Liver (tissue), 9 donors: ENCODE data around the gene MAN2A1. TPM values are rescaled to one million over a fixed set of nuclear protein-coding genes. Genes with fewer than 3 reads are reported as not detected.

Experiments used
- DNase-seq: peaks from one replicate; pipeline ENCODE4 v3.0.0-alpha.2; 2017; ENCODE audit warnings: low spot score
- H3K27ac ChIP-seq, 2 donors: one replicate each; pipeline ENCODE4 v1.7.0; 2013; ENCODE audit warnings: inconsistent platforms in 2 of 2, low read length in 2 of 2, control low read depth in 1 of 2, low read depth in 1 of 2, mild to moderate bottlenecking in 1 of 2
- H3K27me3 ChIP-seq, 4 donors: one replicate each; pipeline versions ENCODE4 v1.6.1 to v1.7.0; 2013; ENCODE audit warnings: low read length in 3 of 4, inconsistent platforms in 1 of 4, mild to moderate bottlenecking in 1 of 4, moderate library complexity in 1 of 4; ENCODE audit not compliant: control insufficient read depth in 4 of 4, insufficient read depth in 4 of 4
- H3K36me3 ChIP-seq, 4 donors: one replicate each; pipeline versions ENCODE4 v1.6.1 to v1.7.0; 2013; ENCODE audit warnings: low read length in 3 of 4, mild to moderate bottlenecking in 3 of 4, low read depth in 1 of 4, moderate library complexity in 1 of 4; ENCODE audit not compliant: control insufficient read depth in 4 of 4, insufficient read depth in 3 of 4
- H3K4me1 ChIP-seq, 4 donors: one replicate each; pipeline versions ENCODE4 v1.6.1 to v1.7.0; 2013; ENCODE audit warnings: low read length in 3 of 4, mild to moderate bottlenecking in 3 of 4, moderate library complexity in 1 of 4; ENCODE audit not compliant: control insufficient read depth in 4 of 4, insufficient read depth in 4 of 4
- H3K4me3 ChIP-seq, 3 donors: one replicate each; pipeline versions ENCODE4 v1.6.1 to v1.7.0; 2013; ENCODE audit warnings: low read length in 3 of 3, control low read depth in 1 of 3, low read depth in 1 of 3, mild to moderate bottlenecking in 1 of 3
- H3K9ac ChIP-seq, 2 donors: one replicate each; pipeline ENCODE4 v1.7.0; 2013; ENCODE audit warnings: low read length in 2 of 2, mild to moderate bottlenecking in 2 of 2, moderate library complexity in 2 of 2, control low read depth in 1 of 2, low read depth in 1 of 2
- H3K9me3 ChIP-seq, 4 donors: one replicate each; pipeline versions ENCODE4 v1.6.1 to v1.7.0; 2013; ENCODE audit warnings: low read length in 3 of 4; ENCODE audit not compliant: control insufficient read depth in 4 of 4
- EGR1 ChIP-seq, 2 donors: IDR thresholded peaks; 2 replicates each; pipeline ENCODE4 v1.6.1; 2016 to 2018; ENCODE audit warnings: antibody characterized with exemption in 2 of 2, low read depth in 2 of 2
- FOXA1 ChIP-seq: IDR thresholded peaks from 2 replicates; pipeline ENCODE4 v1.6.1; 2016; ENCODE audit warnings: antibody characterized with exemption
- FOXA2 ChIP-seq: IDR thresholded peaks from 2 replicates; pipeline ENCODE4 v1.6.1; 2016; ENCODE audit warnings: antibody characterized with exemption
- GABPA ChIP-seq, 2 donors: IDR thresholded peaks in 1 of 2; conservative IDR thresholded peaks in 1 of 2; 2 replicates each; pipeline ENCODE4 v1.6.1; 2016; ENCODE audit warnings: antibody characterized with exemption in 2 of 2, mild to moderate bottlenecking in 1 of 2, moderate library complexity in 1 of 2
- HNF4A ChIP-seq, 2 donors: conservative IDR thresholded peaks; 2 replicates each; pipeline ENCODE4 v1.6.1; 2016; ENCODE audit warnings: antibody characterized with exemption in 2 of 2, mild to moderate bottlenecking in 2 of 2
- HNF4G ChIP-seq: IDR thresholded peaks from 2 replicates; pipeline ENCODE4 v1.6.1; 2016; ENCODE audit warnings: antibody characterized with exemption
- JUND ChIP-seq, 2 donors: IDR thresholded peaks; 2 replicates each; pipeline ENCODE4 v1.6.1; 2016; ENCODE audit warnings: antibody characterized with exemption in 2 of 2
- NR2F2 ChIP-seq: IDR thresholded peaks from 2 replicates; pipeline ENCODE4 v1.6.1; 2016; ENCODE audit warnings: antibody characterized with exemption
- RAD21 ChIP-seq, 2 donors: IDR thresholded peaks; 2 replicates each; pipeline ENCODE4 v1.6.1; 2016; ENCODE audit warnings: antibody characterized with exemption in 2 of 2, mild to moderate bottlenecking in 2 of 2
- RXRA ChIP-seq, 2 donors: IDR thresholded peaks; 2 replicates each; pipeline ENCODE4 v1.6.1; 2017 to 2018; ENCODE audit warnings: antibody characterized with exemption in 2 of 2, mild to moderate bottlenecking in 1 of 2
- TAF1 ChIP-seq: conservative IDR thresholded peaks from 2 replicates; pipeline ENCODE4 v1.6.1; 2016; ENCODE audit warnings: antibody characterized with exemption, mild to moderate bottlenecking
- YY1 ChIP-seq: IDR thresholded peaks from 2 replicates; pipeline ENCODE4 v1.6.1; 2016; ENCODE audit warnings: antibody characterized with exemption, mild to moderate bottlenecking
- WGBS: extraction: QIAGEN DNeasy Blood & Tissue Kit; methylation state at CpG from one replicate; pipeline ENCODE4 v1.1.7; 2013; 5-methylcytosine and 5-hydroxymethylcytosine counted together
- polyA plus RNA-seq, 2 donors: library from polyadenylated mRNA; stranded (reverse) in 1 of 2; unstranded in 1 of 2; fragments of 200-250 nt in 1 of 2; fragments of >200 nt in 1 of 2; fragmentation: Nextera tagmentation in 1 of 2; extraction: Ambion mirVana in 1 of 2; gene quantifications; one replicate each; pipeline versions ENCODE4 v1.2.1 to v1.2.3, GENCODE V29; 2013 to 2015
- total RNA-seq, 2 donors: library from RNA; depleted of rRNA; stranded (reverse); fragments of >200 nt; gene quantifications; one replicate each; pipeline ENCODE4 v1.2.3, GENCODE V29; 2014
- TF ChIP-seq, protein P1 (sequence below): fragments of 150-350 bp; IDR thresholded peaks from 2 replicates; pipeline ENCODE4 v1.5.1; 2017; ENCODE audit warnings: improper control_type of control experiment, low read depth, low read length; ENCODE audit not compliant: missing input control
- TF ChIP-seq, protein P2 (sequence below): IDR thresholded peaks from 2 replicates; pipeline ENCODE4 v1.6.1; 2016; ENCODE audit warnings: antibody characterized with exemption
- TF ChIP-seq, protein P3 (sequence below): IDR thresholded peaks from 2 replicates; pipeline ENCODE4 v1.6.1; 2016; ENCODE audit warnings: antibody characterized with exemption
- TF ChIP-seq, protein P4 (sequence below): IDR thresholded peaks from 2 replicates; pipeline ENCODE4 v1.6.1; 2016; ENCODE audit warnings: antibody characterized with exemption
- TF ChIP-seq, protein P5 (sequence below): IDR thresholded peaks from 2 replicates; pipeline ENCODE4 v1.6.1; 2016; ENCODE audit warnings: antibody characterized with exemption, mild to moderate bottlenecking
- donor health status: healthy.
- donor health status: healthy.
- donor health status: healthy.
- donor health status: healthy.
- donor health status: healthy.

Gene MAN2A1
- total and polyA plus RNA-seq, 4 donors = 21.4 to 82.8 (median 47.3) TPM

DNA sequence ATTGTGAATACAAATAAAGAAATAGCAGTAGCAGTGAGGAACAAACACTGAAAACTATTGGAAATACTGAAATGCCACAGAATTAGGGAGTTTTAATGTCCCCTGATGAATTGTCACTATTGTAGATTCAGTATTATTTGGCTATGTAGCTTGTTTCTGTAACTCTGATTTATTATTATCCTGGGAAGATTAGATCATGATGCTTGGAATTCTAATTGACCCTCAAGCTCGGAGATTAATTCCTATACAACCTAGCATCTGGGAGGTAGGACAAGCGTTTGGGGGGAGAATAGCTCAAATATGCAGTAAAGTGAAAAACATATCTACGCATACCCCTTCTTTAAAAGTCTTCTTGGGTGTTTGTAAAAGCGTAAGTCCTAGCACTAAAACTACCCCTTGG, 15.1 kb upstream of the MAN2A1 start:
- no peaks in the 10 kb centered on the region for H3K27me3 ChIP-seq
- no peaks in the 10 kb centered on the region for H3K9me3 ChIP-seq
- no peak overlapping the region for H3K9ac ChIP-seq
- H3K27ac ChIP-seq = no peak overlapping the region
- no peak for DNase-seq
- H3K4me3 ChIP-seq = no peak overlapping the region
- TF ChIP-seq, protein P1, sequence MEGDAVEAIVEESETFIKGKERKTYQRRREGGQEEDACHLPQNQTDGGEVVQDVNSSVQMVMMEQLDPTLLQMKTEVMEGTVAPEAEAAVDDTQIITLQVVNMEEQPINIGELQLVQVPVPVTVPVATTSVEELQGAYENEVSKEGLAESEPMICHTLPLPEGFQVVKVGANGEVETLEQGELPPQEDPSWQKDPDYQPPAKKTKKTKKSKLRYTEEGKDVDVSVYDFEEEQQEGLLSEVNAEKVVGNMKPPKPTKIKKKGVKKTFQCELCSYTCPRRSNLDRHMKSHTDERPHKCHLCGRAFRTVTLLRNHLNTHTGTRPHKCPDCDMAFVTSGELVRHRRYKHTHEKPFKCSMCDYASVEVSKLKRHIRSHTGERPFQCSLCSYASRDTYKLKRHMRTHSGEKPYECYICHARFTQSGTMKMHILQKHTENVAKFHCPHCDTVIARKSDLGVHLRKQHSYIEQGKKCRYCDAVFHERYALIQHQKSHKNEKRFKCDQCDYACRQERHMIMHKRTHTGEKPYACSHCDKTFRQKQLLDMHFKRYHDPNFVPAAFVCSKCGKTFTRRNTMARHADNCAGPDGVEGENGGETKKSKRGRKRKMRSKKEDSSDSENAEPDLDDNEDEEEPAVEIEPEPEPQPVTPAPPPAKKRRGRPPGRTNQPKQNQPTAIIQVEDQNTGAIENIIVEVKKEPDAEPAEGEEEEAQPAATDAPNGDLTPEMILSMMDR = no peak
- TF ChIP-seq YY1 = no peak
- no peak for TF ChIP-seq JUND (IDR thresholded peaks at IDR 0.05)
- TF ChIP-seq, protein P2, sequence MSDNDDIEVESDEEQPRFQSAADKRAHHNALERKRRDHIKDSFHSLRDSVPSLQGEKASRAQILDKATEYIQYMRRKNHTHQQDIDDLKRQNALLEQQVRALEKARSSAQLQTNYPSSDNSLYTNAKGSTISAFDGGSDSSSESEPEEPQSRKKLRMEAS = no peak
- no peak for TF ChIP-seq RXRA (IDR thresholded peaks at IDR 0.05)
- TF ChIP-seq GABPA (IDR thresholded peaks at IDR 0.05 in 1 of 2, conservative IDR thresholded peaks at IDR 0.05 in 1 of 2) = no peak
- TF ChIP-seq, protein P3, sequence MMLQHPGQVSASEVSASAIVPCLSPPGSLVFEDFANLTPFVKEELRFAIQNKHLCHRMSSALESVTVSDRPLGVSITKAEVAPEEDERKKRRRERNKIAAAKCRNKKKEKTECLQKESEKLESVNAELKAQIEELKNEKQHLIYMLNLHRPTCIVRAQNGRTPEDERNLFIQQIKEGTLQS = no peak
- TF ChIP-seq NR2F2 = no peak
- TF ChIP-seq, protein P4, sequence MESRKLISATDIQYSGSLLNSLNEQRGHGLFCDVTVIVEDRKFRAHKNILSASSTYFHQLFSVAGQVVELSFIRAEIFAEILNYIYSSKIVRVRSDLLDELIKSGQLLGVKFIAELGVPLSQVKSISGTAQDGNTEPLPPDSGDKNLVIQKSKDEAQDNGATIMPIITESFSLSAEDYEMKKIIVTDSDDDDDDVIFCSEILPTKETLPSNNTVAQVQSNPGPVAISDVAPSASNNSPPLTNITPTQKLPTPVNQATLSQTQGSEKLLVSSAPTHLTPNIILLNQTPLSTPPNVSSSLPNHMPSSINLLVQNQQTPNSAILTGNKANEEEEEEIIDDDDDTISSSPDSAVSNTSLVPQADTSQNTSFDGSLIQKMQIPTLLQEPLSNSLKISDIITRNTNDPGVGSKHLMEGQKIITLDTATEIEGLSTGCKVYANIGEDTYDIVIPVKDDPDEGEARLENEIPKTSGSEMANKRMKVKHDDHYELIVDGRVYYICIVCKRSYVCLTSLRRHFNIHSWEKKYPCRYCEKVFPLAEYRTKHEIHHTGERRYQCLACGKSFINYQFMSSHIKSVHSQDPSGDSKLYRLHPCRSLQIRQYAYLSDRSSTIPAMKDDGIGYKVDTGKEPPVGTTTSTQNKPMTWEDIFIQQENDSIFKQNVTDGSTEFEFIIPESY = no peak
- TF ChIP-seq RAD21 (IDR thresholded peaks at IDR 0.05) = no peak
- TF ChIP-seq, protein P5, sequence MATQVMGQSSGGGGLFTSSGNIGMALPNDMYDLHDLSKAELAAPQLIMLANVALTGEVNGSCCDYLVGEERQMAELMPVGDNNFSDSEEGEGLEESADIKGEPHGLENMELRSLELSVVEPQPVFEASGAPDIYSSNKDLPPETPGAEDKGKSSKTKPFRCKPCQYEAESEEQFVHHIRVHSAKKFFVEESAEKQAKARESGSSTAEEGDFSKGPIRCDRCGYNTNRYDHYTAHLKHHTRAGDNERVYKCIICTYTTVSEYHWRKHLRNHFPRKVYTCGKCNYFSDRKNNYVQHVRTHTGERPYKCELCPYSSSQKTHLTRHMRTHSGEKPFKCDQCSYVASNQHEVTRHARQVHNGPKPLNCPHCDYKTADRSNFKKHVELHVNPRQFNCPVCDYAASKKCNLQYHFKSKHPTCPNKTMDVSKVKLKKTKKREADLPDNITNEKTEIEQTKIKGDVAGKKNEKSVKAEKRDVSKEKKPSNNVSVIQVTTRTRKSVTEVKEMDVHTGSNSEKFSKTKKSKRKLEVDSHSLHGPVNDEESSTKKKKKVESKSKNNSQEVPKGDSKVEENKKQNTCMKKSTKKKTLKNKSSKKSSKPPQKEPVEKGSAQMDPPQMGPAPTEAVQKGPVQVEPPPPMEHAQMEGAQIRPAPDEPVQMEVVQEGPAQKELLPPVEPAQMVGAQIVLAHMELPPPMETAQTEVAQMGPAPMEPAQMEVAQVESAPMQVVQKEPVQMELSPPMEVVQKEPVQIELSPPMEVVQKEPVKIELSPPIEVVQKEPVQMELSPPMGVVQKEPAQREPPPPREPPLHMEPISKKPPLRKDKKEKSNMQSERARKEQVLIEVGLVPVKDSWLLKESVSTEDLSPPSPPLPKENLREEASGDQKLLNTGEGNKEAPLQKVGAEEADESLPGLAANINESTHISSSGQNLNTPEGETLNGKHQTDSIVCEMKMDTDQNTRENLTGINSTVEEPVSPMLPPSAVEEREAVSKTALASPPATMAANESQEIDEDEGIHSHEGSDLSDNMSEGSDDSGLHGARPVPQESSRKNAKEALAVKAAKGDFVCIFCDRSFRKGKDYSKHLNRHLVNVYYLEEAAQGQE = no peak
- TF ChIP-seq EGR1 (IDR thresholded peaks at IDR 0.05; ENCODE audit: low read depth in 2 of 2) = no peak
- TF ChIP-seq FOXA2 = no peak
- no peak for TF ChIP-seq FOXA1
- TF ChIP-seq HNF4G = no peak
- WGBS = 96% methylated on average over 4 of the region's 4 CpGs
- no peaks in the 10 kb centered on the region for H3K4me1 ChIP-seq
- no peaks in the 10 kb centered on the region for H3K36me3 ChIP-seq

DNA sequence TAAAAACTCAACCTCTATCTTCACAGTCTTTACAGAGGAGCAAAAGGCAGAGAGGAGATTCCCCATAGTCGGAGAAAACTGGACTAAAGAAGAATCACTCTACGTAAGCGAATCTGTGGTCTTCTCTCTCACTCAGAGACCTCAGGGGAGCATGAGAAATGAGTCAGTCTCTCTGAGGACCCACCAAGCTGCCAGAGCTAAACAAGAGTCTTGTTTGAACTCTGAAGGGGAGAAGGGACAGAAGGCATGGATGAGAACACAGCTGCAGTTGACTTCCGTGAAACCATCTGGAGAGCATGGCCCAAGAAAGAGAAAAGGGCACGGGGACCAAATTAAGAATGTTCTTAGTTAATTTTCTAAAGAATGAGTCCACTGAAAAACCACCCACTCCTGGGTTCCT, 12.8 kb upstream of the MAN2A1 start:
- no peak overlapping the region for H3K4me3 ChIP-seq
- no peak overlapping the region for H3K27ac ChIP-seq
- DNase-seq = no peak
- H3K9me3 ChIP-seq = no peaks in the 10 kb centered on the region
- TF ChIP-seq, protein P2 = no peak
- TF ChIP-seq, protein P5 = no peak
- TF ChIP-seq, protein P3 = no peak
- TF ChIP-seq TAF1 = no peak
- no peak for TF ChIP-seq RAD21 (IDR thresholded peaks at IDR 0.05)
- no peak for TF ChIP-seq HNF4A (conservative IDR thresholded peaks at IDR 0.05)
- TF ChIP-seq YY1 = no peak
- no peak for TF ChIP-seq NR2F2
- no peak for TF ChIP-seq RXRA (IDR thresholded peaks at IDR 0.05)
- no peak for TF ChIP-seq EGR1 (IDR thresholded peaks at IDR 0.05; ENCODE audit: low read depth in 2 of 2)
- TF ChIP-seq GABPA (IDR thresholded peaks at IDR 0.05 in 1 of 2, conservative IDR thresholded peaks at IDR 0.05 in 1 of 2) = no peak
- no peaks in the 10 kb centered on the region for H3K36me3 ChIP-seq
- WGBS = 95% methylated on average over 5 of the region's 5 CpGs
- H3K9ac ChIP-seq = no peak overlapping the region
- H3K27me3 ChIP-seq = no peaks in the 10 kb centered on the region
- no peaks in the 10 kb centered on the region for H3K4me1 ChIP-seq
